Keratinocyte (primary cell): ENCODE measurements around the gene TBC1D22B.

Source experiments
- EZH2 ChIP-seq: IDR thresholded peaks from one replicate; pipeline ENCODE4 v1.6.1; 2012; ENCODE audit warnings: inconsistent platforms, mild to moderate bottlenecking, low read length, moderate library complexity
- TF ChIP-seq, protein P1 (sequence below), 3 experiments: IDR thresholded peaks in 1 of 3; conservative IDR thresholded peaks in 1 of 3; optimal IDR thresholded peaks in 1 of 3; 2 replicates in 2 of 3; 3 replicates in 1 of 3; pipeline versions ENCODE3 to v1.5.1; 2011; ENCODE audit warnings: low read length in 3 of 3, mild to moderate bottlenecking in 3 of 3, moderate library complexity in 2 of 3, control low read depth in 1 of 3, inconsistent platforms in 1 of 3; ENCODE audit not compliant: insufficient read depth in 2 of 3; ENCODE audit errors: extremely low read depth in 1 of 3

DNA sequence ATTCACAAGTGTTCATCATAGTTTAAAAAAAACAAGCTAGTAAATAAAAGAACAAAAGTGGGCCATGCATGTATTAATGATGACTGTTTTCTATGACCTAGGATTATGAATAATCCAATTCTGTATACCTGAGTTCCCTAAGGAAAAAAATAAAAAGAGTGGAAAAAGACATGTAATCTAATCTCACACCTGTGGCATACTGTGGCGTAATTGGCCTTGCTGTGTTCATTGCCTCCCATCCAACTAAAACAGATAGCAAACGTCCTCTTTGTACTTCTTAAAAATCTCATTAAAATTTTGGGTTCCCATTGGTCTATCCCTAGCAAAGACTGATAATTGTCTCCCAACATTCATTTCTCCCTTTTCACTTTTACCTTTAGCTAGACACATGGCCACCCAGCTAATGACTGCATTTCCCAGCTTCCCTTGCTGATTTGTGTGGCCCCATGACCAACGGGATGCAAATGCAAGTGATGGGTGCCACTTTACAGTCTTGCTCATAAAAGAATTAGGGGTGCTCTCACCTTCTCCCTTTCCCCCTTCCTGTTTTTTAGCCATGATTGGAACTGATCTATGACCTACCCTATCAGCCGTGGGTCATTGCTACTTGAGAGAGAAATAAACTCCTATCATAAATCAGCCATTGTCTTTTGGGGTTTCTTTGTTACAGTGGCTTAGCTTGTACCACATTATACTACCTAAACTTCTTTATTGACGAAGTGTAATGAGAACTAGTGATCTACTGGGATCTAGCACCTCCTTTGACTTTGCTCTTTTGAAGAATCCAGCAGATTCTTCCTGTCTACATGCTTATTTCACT lies 32.0 kb upstream of the TBC1D22B start:
- TF ChIP-seq, protein P1, sequence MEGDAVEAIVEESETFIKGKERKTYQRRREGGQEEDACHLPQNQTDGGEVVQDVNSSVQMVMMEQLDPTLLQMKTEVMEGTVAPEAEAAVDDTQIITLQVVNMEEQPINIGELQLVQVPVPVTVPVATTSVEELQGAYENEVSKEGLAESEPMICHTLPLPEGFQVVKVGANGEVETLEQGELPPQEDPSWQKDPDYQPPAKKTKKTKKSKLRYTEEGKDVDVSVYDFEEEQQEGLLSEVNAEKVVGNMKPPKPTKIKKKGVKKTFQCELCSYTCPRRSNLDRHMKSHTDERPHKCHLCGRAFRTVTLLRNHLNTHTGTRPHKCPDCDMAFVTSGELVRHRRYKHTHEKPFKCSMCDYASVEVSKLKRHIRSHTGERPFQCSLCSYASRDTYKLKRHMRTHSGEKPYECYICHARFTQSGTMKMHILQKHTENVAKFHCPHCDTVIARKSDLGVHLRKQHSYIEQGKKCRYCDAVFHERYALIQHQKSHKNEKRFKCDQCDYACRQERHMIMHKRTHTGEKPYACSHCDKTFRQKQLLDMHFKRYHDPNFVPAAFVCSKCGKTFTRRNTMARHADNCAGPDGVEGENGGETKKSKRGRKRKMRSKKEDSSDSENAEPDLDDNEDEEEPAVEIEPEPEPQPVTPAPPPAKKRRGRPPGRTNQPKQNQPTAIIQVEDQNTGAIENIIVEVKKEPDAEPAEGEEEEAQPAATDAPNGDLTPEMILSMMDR (optimal IDR thresholded peaks at IDR 0.05 in 1 of 3, IDR thresholded peaks at IDR 0.05 in 1 of 3, conservative IDR thresholded peaks at IDR 0.05 in 1 of 3; ENCODE audit: extremely low read depth in 1 of 3, insufficient read depth in 2 of 3, low read length in 3 of 3), result no peak
- TF ChIP-seq EZH2, result no peak
